Measurements from ENCODE around the gene DIDO1. TPM values are rescaled to one million over a fixed set of nuclear protein-coding genes. Genes with fewer than 3 reads are reported as not detected.

The DIDO1 gene

GRCh38 chr20:62829231-62830230 lies 96.8 kb downstream of the DIDO1 start:
- H3K79me1 ChIP-seq (ENCODE audit: low read length), result no peaks in the 10 kb centered on the region
- no peak overlapping the region for H2BK5ac ChIP-seq (ENCODE audit: low read length)
- H3K4me1 ChIP-seq (ENCODE audit: control insufficient read depth, low read depth, low read length), result peaks cover under 1% of the 10 kb centered on the region
- H3K9ac ChIP-seq (ENCODE audit: low read length), result no peak overlapping the region
- no peak overlapping the region for H3K27ac ChIP-seq (ENCODE audit: low read depth, low read length)
- H2BK15ac ChIP-seq (replicated peaks; ENCODE audit: low read depth), result no peak overlapping the region
- H3K4ac ChIP-seq (ENCODE audit: low read depth, low read length), result no peak overlapping the region
- H4K5ac ChIP-seq (ENCODE audit: low read length), result no peak overlapping the region
- H3K27me3 ChIP-seq (ENCODE audit: insufficient read depth, low read length, poor library complexity), result no peaks in the 10 kb centered on the region
- no peak overlapping the region for H2BK120ac ChIP-seq (ENCODE audit: low read depth, low read length)
- no peak overlapping the region for H4K8ac ChIP-seq (ENCODE audit: low read depth, low read length)
- no peak overlapping the region for H3K18ac ChIP-seq (ENCODE audit: low read length)
- no peak overlapping the region for H2AK5ac ChIP-seq (ENCODE audit: low read length)
- no peak overlapping the region for H3K23ac ChIP-seq (ENCODE audit: low read length)
- WGBS (ENCODE audit: extremely low coverage, insufficient coverage, low lambda C conversion rate), result no CpG with 5 or more reads among the region's 32 CpGs
- DNase-seq, result no peak
- H3K36me3 ChIP-seq (ENCODE audit: control insufficient read depth, insufficient read depth, low read length), result peaks cover 2% of the 10 kb centered on the region
- no peaks in the 10 kb centered on the region for H3K79me2 ChIP-seq (ENCODE audit: control insufficient read depth, insufficient read depth, low read length)
- H3K4me2 ChIP-seq (ENCODE audit: low read length), result no peak overlapping the region
- H3K56ac ChIP-seq (ENCODE audit: low read length), result no peak overlapping the region
- H3K4me3 ChIP-seq (ENCODE audit: low read length), result no peak overlapping the region

GRCh38 chr20:62828511-62829230 lies 97.6 kb downstream of the DIDO1 start:
- H4K5ac ChIP-seq (ENCODE audit: low read length), result no peak overlapping the region

GRCh38 chr20:62828051-62828450 lies 98.3 kb downstream of the DIDO1 start:
- Histone ChIP-seq H3K79me1 (ENCODE audit: low read length) (no peaks in the 10 kb centered on the region), H3K9ac (ENCODE audit: low read length) (no peak overlapping the region), H3K27me3 (ENCODE audit: insufficient read depth, low read length, poor library complexity) (no peaks in the 10 kb centered on the region), H3K56ac (ENCODE audit: low read length) (no peak overlapping the region), H4K5ac (ENCODE audit: low read length) (no peak overlapping the region), H2BK120ac (ENCODE audit: low read depth, low read length) (no peak overlapping the region), H3K4me3 (ENCODE audit: low read length) (no peak overlapping the region), H3K4me1 (ENCODE audit: control insufficient read depth, low read depth, low read length) (peaks cover 2% of the 10 kb centered on the region), H2BK15ac (replicated peaks; ENCODE audit: low read depth) (no peak overlapping the region), H3K23ac (ENCODE audit: low read length) (no peak overlapping the region), H3K36me3 (ENCODE audit: control insufficient read depth, insufficient read depth, low read length) (peaks cover 2% of the 10 kb centered on the region), H2AK5ac (ENCODE audit: low read length) (no peak overlapping the region), H3K18ac (ENCODE audit: low read length) (no peak overlapping the region), H2BK5ac (ENCODE audit: low read length) (no peak overlapping the region), H4K8ac (ENCODE audit: low read depth, low read length) (no peak overlapping the region), H3K4ac (ENCODE audit: low read depth, low read length) (no peak overlapping the region), H3K27ac (ENCODE audit: low read depth, low read length) (no peak overlapping the region), H3K4me2 (ENCODE audit: low read length) (no peak overlapping the region), H3K79me2 (ENCODE audit: control insufficient read depth, insufficient read depth, low read length) (no peaks in the 10 kb centered on the region)
- DNase-seq, result no peak
- no CpG with 5 or more reads among the region's 9 CpGs for WGBS (ENCODE audit: extremely low coverage, insufficient coverage, low lambda C conversion rate)

More at GRCh38 chr20:62828511-62829230, 97.6 kb downstream of the DIDO1 start:
- Histone ChIP-seq H2AK5ac (ENCODE audit: low read length) (no peak overlapping the region), H2BK15ac (replicated peaks; ENCODE audit: low read depth) (no peak overlapping the region), H3K4ac (ENCODE audit: low read depth, low read length) (no peak overlapping the region), H3K4me3 (ENCODE audit: low read length) (no peak overlapping the region), H3K36me3 (ENCODE audit: control insufficient read depth, insufficient read depth, low read length) (peaks cover 2% of the 10 kb centered on the region), H2BK120ac (ENCODE audit: low read depth, low read length) (no peak overlapping the region), H3K4me2 (ENCODE audit: low read length) (no peak overlapping the region), H3K27ac (ENCODE audit: low read depth, low read length) (no peak overlapping the region), H4K8ac (ENCODE audit: low read depth, low read length) (no peak overlapping the region), H3K79me1 (ENCODE audit: low read length) (no peaks in the 10 kb centered on the region), H3K4me1 (ENCODE audit: control insufficient read depth, low read depth, low read length) (peaks cover 2% of the 10 kb centered on the region), H3K56ac (ENCODE audit: low read length) (no peak overlapping the region), H3K23ac (ENCODE audit: low read length) (no peak overlapping the region), H3K79me2 (ENCODE audit: control insufficient read depth, insufficient read depth, low read length) (no peaks in the 10 kb centered on the region), H2BK5ac (ENCODE audit: low read length) (no peak overlapping the region), H3K9ac (ENCODE audit: low read length) (no peak overlapping the region), H3K18ac (ENCODE audit: low read length) (no peak overlapping the region), H3K27me3 (ENCODE audit: insufficient read depth, low read length, poor library complexity) (no peaks in the 10 kb centered on the region)
- WGBS (ENCODE audit: extremely low coverage, insufficient coverage, low lambda C conversion rate), result no CpG with 5 or more reads among the region's 29 CpGs
- no peak for DNase-seq

Small RNA genes lying within 50 kb of the gene (small RNA-seq; reads per million reads assigned to genes)
- not detected for gene DPH3P1 (ENCODE audit: insufficient read depth)
